HG03045 (cell line): Measurements from ENCODE around the gene CDC42BPA.

ENCODE experiments used
- ATAC-seq: cut with Tn5 transposase; IDR thresholded peaks from one replicate; pipeline ENCODE4 v1.9.1; 2021; ENCODE audit warnings: mild to moderate bottlenecking, moderate library complexity; ENCODE audit not compliant: unreplicated experiment

CDC42BPA gene

DNA sequence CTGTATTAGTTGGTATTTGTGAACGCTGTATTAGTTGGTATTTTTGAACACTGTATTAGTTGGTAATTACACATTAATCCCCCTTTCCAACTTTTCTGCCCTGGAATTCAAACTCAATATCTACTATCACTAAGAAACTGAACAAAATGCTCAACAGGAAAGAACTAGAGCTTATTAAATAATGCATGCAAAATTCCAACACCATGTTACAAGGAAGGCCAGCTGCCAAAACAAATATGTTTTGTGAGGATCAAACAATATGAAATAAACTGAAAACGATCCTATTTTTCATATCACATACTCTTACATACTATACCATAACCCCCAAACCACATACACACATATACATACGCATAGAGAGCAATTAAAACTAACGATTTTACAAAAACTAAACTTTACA lies 104.9 kb downstream of the CDC42BPA start:
- no peak for ATAC-seq

DNA sequence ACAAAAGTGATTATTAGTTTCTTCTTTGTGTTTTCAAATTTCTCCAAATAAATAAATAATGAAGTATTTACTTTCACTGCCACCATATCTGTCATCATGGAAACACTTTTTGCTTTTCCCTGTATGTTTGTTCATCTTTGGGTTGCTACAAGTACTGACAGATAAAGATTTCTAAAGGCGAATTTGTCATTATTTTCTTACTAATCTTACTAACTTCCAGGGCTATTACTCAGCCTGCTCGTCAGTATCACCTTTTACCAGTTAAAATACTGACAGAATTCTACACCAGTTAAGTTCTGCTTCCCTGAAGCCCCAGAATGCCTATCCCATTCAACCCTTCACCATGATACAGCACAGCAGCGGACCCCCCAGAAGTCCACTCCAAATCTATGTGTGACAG lies 106.1 kb downstream of the CDC42BPA start:
- ATAC-seq = no peak

DNA sequence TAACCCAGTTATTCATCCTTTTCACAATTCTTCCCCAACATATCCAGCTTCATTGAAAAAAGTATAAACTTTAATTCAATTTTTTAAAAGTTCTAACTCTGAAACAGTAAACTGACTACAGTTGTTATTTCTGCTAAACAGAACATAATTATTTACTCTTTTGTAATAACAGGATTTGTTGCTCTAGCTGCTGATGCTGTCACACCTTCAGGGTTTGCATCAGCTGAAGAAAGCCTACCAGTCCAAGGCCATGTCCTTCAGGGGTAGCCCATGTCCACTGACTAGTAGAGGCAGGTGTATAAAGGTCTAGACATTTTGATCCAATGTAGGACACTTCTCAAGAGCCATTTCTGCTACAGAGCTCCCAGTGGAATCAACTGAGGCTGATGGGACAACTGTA lies 107.7 kb downstream of the CDC42BPA start:
- ATAC-seq = no peak

DNA sequence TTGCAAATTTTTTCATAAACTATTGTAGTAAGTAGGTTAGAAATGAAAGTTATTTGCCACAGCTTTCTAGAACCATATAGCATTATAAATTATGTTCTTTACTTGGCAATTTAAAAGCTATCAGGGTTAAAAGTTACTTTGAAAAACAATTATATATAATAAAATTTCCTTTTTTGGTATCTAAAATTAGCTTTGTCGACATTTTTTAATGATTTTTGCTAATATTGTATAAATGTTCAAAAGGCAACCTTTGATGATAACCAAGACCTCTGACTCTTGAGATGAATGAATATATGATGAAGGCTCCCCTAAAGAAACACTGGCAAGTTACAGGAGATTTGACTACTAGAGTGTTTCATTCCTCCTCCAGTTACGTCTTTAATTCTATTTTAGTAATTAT lies 121.2 kb downstream of the CDC42BPA start:
- no peak for ATAC-seq

DNA sequence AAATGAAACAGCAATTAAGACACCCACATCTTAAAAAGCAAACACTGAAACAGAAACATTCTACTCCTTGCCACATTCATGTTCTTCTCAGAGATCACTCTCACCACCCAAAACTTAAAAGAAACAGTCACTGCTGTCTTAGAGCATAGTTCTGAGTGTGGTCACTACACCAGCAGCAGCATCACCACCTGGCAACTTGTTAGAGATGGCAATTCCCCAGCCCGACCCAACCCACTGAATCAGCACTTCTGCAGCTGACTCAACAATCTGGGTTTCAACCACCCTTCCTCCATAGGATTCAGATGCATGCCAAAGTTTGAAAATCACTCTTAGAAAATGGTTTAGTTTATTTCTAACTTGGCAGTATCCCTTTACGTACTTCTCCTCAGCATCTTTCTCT lies 126.1 kb downstream of the CDC42BPA start:
- ATAC-seq = no peak

DNA sequence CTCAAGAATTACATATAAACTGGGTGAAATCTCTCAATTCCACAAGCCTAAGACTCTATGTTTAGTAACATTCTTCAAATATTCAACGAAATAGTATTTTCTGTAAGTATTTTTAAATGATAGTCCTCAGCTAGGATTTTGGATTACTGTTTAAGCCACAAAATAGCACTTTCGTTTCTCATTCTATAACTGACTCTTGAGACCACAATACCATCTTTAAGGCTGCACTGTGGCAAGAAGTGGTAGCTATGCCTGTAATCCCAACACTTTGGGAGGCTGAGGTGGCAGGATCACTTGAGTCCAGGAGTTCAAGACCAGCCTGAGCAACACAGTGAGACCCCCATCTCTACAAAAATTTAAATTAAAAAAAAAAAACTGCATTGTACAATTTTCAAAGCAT lies 126.7 kb downstream of the CDC42BPA start:
- no peak for ATAC-seq

DNA sequence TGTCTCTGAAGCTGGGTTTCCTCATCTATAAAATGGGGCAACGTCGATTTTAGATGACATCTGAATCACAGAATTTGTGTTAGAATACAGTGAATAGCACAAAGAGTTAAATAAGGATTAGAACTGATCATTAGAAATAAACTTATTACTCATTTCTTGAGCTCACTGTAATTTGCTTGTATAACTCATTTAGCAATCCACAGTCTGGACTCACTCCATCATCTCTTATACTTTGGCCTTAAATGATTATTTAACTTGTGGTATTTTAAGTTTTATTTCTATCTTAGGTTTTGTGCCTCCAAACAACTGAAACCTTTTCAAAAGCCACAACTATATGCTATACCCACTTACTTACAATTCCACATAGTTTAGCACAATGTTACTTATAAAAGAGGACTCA lies 128.0 kb downstream of the CDC42BPA start:
- ATAC-seq = no peak

DNA sequence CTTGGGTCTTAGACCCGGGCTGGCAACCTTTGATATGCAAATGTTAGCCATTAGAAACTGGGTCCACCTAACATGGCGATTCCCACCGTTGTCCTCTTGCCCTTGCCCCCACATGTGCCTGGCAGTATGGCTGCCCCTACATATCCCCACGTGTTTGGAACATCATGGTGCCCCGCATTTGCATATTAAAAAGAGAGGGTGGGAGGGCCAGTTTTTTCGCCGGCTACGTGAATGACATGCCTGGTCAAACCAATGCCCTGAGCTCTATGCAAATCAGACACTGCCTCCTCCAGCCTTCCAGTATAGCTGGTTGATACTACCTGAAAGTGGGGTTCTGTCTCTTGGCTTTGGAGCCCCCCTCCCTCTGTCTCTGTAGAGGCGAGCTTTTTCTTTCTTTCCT lies 133.0 kb downstream of the CDC42BPA start:
- ATAC-seq = no peak

DNA sequence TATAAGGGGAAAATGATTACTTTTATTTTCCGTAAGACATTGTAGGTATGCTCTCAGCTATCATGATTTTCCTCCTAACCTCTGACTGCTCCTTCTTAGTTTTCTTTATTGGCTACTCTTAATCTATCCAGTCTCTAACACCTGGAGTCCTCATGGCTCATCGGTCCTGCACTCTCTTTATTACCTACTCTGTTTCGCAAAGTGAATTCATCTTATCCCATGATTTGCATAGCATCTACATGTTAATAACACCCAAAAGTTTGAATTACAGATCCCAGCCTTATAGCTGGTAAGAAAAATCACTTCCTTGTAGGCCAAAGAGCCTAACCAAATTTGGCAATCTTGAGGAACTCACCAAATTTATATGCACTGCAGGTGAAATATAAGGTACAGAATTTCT lies 136.3 kb downstream of the CDC42BPA start:
- ATAC-seq = no peak

DNA sequence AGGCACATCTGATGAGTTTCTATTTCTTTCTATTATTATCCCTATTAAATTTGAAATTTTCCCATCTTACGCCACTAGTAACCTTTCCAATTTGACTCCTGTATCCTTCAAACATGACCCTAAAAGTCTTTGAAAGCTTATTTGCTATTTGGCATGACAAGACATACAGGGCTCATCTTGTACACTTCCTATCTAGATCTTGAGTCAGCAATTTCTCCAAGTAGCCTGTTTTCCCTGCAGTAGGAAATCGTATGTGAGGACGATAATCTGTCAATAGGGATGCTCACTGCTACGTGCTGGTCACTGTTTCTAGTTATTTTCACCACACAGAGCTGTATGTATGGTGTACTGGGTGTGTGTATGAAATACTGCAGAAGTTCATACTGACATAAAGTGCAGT lies 142.7 kb downstream of the CDC42BPA start:
- no peak for ATAC-seq

DNA sequence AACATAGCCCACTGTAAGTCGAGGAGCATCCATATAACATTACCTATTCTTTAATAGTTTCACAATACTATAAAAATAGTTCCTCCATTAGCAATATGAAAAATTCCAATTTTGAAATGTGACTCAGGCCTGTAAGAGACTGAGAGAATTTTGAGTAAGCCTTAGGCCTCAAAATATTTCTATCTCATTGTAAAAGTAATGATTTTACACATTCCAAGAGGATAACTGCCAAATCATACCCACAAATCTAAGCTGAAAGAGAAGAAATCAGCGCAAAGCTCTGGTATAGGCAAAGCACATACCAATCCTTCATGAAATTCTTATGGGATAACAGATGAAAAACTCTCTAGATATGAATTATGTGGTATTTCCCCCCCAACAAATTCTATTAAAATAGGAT lies 144.1 kb downstream of the CDC42BPA start:
- ATAC-seq = no peak

DNA sequence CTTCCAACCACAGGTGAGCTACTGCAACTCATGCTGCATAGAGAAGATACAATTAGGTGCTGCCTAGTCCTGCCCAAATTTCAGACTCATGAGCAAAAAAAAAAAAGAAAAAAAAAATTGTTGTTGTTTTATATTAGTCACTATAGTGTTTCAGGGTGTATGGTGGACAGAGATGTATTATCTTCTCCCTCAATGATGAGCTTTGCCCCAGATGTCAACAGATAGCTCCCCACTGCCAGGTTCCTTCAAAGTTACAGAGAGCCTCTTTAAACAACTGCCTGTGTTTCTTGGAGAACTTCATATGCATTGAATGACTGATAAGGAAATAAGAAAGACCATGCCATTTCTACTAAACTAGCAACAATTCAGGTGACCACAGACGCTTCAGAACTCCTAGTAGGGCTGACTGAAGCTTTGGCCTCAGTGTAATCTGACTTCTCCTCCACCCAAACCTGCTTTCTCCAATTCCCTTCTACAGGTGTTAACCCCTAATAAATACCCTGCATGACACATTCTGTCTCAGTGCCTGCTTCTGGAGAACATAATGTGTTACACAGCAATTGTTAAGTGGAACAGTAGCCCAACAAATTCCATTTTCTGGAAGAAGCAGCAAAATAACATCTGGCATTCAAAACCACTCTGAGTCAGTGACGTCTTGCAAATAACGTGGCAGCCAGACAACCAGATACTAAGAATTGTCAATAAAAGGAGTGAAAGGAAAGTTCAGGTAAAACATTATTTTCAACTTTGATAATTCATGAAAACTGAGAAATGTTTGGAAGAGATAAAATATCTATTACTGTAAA lies 147.7 kb downstream of the CDC42BPA start:
- no peak for ATAC-seq

DNA sequence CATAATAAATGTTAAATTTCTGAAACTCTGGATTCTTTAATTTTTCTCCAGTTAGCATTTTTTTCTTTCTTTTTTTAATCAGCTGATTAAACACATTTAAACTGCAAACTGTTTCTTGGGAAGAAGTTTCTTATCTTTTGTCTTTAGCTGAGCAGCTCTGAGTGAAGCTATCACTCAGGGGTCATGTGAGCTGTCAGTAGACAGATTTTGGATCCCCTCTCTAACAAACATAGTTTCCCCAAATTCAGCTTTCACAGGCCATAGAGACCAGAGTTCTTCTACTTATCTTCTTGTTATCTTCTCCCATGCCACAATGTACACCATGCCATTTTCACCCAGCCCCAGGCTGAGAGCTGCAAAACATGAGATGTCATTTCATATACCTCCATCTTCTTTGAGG lies 148.9 kb downstream of the CDC42BPA start:
- no peak for ATAC-seq

DNA sequence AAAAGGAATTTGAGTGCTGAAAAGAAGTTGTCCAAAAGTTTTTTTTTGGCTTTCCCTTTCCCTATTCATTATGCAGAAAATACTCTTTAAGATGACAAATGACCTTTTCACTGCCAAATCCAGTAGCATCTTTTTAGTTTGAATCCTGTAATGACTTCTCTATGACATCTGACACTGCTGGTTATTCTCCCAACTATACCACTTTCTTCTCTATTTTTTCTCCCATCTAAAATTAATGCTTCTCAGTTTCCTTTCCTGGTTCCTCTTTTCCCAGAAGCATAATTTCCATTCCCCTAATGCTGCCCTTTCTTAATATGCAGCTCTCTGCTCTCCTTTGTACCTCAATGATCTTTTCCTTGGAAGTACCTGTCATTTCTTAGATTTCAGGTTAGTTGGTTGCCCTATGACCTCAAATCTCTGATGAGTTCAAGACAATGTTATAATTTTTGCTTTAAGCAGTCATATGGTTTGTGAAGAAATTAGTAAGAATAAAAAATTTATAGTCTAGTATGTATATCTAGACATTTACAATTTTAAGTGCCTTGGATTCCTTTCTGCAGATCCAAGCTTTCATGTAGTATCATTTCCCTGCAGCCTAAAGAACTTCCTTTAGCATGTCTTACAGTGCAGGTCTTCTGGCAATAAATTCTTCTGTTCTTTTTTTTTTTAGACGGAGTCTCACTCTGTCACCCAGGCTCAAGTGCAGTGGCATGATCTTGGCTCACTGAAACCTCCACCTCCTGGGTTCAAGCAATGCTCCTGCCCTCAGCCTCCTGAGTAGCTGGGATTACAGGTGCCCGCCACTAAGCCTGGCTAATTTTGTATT lies 150.8 kb downstream of the CDC42BPA start:
- no peak for ATAC-seq

DNA sequence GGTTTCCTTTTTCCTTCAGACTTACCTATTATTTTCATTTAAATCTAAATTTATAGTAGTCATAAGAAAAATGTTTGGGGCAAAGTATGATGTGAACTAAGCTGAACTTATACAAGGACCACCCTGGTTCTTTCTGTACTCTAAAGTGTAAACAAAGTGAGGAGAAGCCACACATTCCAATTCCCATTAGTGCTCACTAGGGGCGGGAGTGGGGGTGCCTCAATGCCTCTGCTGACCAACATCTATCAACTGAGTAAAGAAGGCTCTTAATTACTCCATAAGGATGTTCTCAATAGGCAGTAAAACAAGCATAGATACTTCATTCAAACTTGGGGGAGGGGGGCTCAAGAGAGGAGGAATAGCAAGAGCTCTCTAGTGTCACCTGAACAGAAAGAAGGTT lies 151.7 kb downstream of the CDC42BPA start:
- ATAC-seq = no peak

DNA sequence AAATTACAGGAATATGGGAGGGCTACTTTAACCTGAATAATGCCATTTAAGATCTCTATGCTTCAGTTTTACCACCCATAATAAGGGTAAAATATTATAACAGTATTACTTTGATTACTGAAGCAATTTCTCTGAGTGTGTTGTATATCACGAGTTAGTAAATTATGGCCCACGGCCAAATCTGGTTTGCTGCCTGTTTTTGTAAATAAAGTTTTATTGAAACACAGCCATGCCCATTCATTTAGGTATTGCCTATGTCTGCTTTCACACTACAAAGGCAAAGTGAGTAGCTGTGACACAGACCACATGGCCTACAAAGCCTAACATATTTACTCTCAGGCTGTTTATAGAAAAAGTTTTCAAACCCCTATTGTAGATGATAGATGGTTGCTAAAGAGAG lies 156.8 kb downstream of the CDC42BPA start:
- no peak for ATAC-seq

DNA sequence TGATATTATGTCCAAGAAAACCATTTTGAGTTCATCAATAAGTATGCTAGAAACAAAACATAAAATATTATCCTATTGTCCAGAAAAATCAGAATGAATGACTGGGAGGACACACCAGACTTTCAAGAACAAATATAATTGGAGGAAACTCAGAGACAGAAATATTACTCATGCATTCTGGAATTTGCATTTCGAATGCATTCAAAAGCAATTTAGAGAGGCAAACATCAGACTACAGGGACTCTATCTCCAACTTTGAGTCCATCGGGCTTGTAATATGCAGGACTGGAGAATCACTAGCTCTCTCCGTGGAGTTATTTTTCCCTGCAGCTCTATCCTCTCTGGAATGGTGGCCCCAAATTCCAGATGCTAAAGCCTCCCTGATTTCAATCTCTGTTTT lies 161.8 kb downstream of the CDC42BPA start:
- ATAC-seq = no peak

DNA sequence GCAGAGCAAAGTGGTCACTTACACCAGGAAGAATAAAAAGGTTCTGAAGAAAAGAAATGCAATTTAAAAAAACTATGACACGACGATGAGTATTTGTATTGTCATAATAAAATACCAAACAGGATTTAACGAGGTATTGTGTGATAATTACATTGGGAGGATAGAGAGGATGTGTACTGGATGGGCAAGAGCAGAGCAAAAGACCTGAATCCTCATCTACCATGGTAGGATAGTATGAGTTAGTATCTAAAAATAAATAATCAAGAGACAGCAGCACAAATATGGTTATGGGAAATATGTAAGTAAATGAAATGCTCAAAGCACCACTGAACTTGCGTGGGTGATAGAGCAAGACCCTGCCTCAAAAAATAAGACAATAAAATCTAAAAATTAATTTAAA lies 162.6 kb downstream of the CDC42BPA start:
- ATAC-seq = no peak

DNA sequence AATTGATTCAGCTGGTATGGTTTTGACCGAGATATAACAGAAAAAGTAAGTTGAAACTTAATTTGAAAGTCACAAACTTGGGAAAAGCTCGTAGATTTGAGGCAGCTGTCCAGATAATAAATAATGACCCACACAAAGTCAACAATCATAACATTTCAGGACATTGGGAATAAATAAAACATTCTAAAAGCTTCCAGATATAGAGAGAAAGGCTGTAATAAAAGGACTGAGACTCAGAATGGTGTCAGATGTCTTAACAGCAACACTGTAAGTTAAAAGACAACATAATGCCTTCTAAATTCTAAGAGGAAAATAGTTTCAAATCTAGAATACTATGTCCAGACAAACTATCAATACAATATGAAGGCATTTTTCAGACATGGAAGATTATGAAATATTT lies 163.3 kb downstream of the CDC42BPA start:
- no peak for ATAC-seq

DNA sequence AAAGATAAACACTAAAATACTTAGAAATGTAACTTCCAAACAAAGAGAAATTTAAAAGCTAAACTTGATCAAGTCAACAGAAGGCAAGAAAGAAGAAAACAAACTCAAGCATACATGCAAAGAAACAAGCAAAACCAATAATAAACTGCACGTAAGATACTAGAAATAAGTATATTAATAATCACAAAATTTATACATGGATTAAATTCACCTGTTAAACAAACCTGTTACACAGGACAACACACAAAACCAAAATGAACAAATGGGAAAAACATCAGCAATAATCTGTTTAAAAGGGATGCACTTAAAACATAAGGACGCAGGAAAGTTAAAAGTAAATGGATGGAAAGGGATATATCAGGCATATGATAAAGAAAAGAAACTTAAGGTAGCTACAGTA lies 165.8 kb downstream of the CDC42BPA start:
- no peak for ATAC-seq

DNA sequence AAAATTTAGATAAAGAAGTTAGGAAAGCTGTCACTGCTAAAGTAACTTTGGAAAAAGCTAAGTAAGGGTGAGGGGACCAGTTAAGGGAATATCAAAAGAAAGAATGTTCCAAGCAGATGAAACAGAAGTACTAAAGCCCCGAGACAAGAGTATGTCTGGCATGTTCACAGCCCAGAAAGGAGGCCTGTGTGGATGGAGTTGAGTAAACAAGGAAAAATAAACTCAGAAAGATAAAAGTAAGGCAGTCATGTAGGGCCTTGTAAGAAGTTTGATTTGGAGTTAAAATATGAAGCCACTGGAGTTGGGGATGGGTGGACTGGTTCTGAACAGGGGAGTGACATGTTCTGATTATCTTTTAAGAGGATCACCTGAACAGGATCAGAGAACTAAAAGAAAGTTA lies 177.9 kb downstream of the CDC42BPA start:
- ATAC-seq = no peak

DNA sequence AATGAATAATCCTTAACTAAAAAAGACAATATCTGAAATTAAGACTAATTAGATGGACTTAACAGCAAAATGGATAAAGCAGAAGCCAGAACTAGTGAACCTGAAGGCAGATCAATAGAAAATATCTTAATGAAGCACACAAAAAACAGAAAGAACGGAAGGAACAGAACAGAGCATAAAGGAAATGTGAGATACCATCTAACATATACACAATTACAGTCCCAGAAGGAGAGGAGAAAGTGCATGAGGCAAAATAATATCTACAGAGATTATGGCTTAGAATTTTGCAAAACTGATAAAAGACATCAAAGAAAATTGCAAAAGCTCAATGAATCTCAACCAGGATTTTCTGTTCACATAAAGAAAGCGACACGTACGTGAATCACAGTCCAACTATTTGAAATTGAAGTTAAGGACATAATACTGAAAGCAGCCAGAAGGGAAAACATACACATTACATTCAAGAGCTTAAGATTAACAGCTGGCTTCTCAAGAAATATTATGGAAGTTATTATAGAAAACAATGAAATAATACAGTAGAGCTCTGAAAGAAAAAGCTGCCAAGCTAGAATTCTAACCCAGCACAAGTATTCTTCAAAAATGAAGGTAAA lies 182.0 kb downstream of the CDC42BPA start:
- ATAC-seq = no peak
